GM19239 (cell line): ENCODE measurements around the gene RHOH.
"Not testable (repeated sequence)": the region's sequence is repeated elsewhere in the genome, so short reads cannot be mapped to it uniquely, and the experiment has no call there.

Source experiments
- DNase-seq: peaks from one replicate; pipeline ENCODE4 v3.0.0; 2011; ENCODE audit warnings: low spot score; ENCODE audit not compliant: insufficient read length
- FAIRE-seq: peaks from 2 replicates; lab custom pipeline; 2011; peaks lifted over from hg19 to GRCh38; lab: Jason Lieb, UNC

RHOH gene

GRCh38 chr4:40255393-40256281 is 58.8 kb downstream of the RHOH start:
- FAIRE-seq = no peak
- no peak for DNase-seq

DNA sequence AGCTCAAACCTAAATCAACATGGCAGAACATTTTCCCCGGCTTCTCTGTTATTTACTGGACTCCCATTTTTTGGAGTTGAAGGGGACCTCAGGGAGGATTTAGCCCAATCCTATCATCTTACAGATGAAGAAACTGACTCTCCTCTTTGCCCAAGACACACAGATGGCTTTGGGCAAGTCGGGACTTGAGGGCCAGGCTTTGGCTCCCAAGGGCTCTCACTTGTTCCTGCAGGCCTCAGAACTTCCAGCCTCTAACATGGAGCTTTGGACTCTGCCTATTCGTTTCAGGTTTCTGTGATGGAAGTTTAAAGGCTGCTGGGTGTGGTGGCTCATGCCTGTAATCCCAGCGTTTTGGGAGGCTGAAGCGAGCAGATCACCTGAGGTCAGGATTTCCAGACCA is 59.5 kb downstream of the RHOH start:
- DNase-seq = no peak
- no peak for FAIRE-seq

DNA sequence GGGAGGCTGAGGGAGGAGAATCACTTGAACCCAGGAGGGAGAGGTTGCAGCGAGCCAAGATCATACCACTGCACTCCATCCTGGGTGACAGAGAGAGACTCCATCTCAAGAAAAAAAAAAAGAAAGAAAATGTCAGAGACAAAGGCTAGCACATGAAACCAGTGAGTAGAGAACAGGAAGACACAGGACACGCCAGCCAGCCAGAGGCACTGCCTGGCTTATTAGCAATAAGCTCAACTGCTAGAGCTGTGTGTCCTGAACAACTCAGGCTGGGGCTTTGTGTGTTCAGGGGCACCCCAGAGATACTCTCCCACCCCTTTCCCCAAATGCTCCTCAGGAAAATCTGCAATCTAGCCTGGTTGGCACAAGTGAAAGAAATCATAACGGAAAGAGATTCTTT is 60.0 kb downstream of the RHOH start:
- FAIRE-seq = no peak
- no peak for DNase-seq

DNA sequence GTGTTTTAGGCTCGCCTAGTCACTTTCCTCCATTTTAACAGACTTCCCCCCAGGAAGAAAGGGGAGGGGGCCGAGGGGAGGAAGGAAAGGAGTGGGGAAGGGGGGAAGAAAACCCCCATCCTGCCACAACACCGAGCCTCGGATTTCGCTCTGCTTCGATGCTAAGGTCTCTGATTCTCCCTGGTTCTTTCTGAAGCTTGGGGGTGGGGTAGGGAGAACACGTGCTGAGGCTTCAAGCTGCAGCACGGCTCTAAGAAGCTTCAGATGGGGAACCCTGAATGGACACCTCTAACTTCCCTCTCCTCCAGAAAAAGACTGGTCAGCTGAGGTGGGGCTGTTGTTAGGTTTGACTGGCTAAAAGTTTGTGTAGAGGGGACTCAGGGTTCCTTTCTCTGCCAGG is 61.8 kb downstream of the RHOH start:
- DNase-seq = no peak
- no peak for FAIRE-seq

DNA sequence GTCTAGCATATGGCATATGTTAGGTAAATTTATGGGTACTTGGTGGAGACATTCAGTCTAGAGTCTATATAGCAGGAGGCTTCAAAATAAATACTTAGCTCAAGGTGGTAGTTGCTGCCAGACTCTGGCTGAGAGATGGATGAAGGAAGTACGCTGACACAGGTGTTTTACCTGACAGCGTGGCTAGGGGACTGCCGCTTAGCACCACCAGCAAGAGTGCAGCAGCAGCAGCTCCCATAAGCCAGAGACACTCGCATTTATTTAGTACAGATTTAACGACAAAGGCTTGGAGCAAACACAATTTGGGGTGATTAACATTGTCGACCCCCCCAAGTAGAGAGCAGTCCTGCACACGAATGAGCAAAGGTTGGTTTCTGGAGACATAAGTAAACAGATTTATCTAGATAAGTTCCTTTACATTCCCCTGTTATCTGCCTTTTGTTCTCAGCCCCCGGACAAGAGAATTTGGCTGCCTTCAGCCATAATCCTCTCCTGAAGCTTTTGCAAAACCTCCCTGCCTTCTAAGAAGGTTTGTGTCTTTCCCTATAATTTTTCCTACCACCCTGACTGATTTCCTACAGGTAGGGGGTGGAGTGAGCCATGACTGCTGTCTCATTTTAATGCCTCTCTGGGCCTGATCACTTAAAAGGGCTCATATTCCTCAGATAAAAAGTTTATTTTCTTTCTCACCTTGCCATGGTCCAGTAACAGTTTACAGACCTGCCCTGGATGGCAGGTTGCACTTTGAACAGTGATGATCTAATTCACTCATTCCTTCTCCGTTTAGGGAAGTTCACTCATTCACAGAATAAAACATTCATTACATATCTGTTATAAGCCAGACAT is 64.6 kb downstream of the RHOH start:
- DNase-seq = no peak
- no peak for FAIRE-seq

DNA sequence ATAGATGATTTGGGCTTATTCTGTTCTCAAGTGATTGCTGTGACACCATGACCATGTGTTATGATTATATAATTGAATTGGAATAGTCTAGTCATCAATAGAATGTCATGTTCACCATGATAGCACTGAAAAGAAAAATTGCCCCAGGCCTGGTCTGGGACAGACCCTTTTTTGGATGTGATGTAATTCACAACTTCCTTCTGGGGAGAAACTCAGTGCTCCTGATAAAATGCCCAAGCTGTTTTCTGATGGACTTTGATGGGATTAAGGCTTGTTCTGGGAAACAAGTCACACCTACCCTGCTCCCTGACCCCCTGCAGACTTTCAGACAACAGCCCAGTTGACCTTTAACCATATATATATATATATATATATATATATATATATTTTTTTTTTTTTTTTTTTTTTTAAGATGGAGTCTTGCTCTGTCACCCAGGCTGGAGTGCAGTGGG is 65.3 kb downstream of the RHOH start:
- DNase-seq = no peak
- FAIRE-seq = no peak

- FAIRE-seq = no peak
- DNase-seq = no peak
Measured at GRCh38 chr4:40262861-40263260, 66.0 kb downstream of the RHOH start.

GRCh38 chr4:40264497-40264896 is 67.7 kb downstream of the RHOH start:
- no peak for FAIRE-seq
- no peak for DNase-seq

- peak; percentile 18 for DNase-seq
- peak; percentile 73 for FAIRE-seq
Measured at GRCh38 chr4:40264995-40265909, 68.4 kb downstream of the RHOH start.

DNA sequence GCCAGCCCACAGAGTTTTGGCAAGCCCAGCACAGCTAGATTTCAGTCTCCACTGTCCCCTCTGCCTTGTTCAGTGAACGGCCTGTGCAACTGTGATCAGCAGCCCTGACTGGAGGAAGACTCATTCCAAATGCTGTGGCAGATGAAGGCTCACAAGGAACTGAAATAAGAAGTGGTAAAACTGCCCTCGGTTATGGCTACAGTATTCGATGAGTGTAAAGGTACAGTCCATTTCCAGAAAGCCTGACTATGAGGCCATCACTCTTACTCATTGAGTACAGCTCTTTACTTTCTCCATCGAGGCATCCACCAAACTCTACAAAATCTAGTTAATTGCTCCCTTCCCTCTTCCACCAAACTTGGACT is 69.1 kb downstream of the RHOH start:
- no peak for FAIRE-seq
- DNase-seq = no peak

DNA sequence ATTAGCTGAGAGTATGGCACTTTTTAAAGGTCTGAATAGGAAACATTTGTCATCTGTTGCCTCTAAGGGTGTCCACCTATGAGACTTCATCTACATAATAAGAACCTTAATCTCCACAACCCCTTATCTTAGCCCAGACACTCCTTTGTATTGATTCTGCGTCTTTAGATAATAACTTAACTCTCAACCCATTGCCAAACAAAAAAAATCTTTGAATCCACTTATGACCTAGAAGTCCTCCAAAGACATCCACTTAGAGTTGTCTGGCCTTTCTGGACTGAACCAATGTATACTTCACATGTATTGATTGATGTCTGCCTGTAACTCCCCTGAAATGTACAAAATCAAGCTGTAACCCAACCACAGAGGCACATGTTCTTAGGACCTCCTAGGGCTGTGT is 72.3 kb downstream of the RHOH start:
- FAIRE-seq = no peak
- DNase-seq = no peak

- FAIRE-seq = no peak
- no peak for DNase-seq
Measured at GRCh38 chr4:40270609-40271008, 73.8 kb downstream of the RHOH start.

GRCh38 chr4:40275065-40275730 is 78.4 kb downstream of the RHOH start:
- DNase-seq = no peak
- no peak for FAIRE-seq

DNA sequence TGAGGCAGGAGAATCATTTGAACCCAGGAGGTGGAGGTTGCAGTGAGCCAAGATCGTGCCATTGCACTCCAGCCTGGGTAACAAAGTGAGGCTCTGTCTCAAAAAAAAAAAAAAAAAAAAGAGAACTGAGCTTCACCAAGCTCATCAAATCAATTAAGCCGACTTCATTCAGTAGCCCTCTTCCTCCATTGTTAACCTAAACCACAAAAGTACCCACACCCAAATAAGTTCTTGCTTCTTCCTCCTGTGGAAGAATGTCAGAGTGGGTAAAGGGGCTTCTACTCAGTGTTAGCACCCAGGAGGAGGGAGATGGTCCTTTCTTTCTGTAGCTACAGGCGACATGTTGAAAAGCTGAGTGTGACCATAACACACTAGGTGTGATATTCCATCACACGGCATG is 79.7 kb downstream of the RHOH start:
- no peak for FAIRE-seq
- no peak for DNase-seq

DNA sequence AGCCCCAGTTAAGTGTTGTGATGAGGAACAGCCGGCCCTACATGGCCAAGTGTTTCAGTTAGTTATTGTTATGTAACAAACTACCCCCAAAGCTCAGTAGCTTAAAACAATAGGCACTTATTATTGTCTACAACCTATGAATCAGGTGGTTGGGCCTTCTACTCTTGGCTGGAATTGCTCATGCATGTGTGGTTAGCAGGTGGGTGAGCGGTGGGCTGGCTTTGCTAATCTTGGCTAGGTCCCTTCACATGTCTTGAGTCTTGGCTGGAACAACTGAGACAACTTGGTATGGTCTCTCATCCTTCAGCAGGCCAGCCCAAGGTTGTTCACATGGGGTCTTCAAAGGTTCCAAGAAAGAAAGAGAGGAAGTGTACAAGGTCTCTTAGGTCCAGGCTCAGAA is 83.8 kb downstream of the RHOH start:
- DNase-seq (no peak), FAIRE-seq (no peak)

DNA sequence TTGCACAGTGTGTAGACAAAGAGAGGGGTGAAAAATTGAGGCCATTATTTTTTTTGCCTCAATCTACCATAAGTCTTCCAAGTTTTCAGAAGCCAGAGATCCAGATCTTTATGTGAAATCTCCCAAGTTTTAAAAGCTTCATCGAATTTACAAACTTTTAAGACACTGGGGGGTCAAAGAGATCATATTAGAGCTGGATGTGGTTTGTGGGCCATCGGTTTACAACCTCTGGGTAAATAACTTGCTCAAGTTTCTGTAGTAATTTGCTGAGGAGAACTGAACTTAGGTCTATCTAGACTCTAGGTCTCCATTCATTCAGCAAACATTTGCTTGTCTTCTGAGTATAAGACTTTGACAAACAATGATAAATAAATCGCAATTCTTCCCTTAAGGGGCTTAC is 84.3 kb downstream of the RHOH start:
- DNase-seq = no peak
- FAIRE-seq = no peak

GRCh38 chr4:40281913-40282312 is 85.1 kb downstream of the RHOH start:
- FAIRE-seq (no peak), DNase-seq (no peak)

GRCh38 chr4:40282857-40283256 is 86.0 kb downstream of the RHOH start:
- not testable (repeated sequence) for DNase-seq, FAIRE-seq

DNA sequence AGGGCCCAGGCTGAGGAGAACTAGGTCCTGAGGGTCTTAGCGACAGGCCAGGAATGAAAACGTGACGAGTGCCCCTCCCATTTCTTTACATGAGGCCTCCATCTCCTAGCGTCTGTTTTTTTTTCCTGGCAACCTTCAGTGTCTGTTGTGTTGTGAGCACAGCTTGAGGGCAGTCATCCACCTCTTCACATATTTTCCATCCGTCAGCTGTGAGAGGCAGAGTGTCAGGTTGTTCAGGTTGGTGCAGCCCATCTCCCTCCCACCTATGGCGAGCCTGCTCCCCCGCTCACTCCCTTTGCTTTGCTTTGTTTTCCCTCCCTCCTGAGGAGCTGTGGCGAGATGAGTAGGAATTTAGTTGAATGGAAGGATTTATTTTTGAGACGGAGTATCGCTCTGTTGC is 86.6 kb downstream of the RHOH start:
- no peak for DNase-seq

GRCh38 chr4:40283968-40284367 is 87.1 kb downstream of the RHOH start:
- DNase-seq (no peak), FAIRE-seq (no peak)

More for the DNA sequence above, 86.6 kb downstream of the RHOH start:
- FAIRE-seq = no peak
